Fibroblast of villous mesenchyme (primary cell): Measurements from ENCODE around the gene TRIM36. TPM values are rescaled to one million over a fixed set of nuclear protein-coding genes. Genes with fewer than 3 reads are reported as not detected.

Experiments
- DNase-seq: peaks from one replicate; pipeline ENCODE4 v3.0.0-alpha.2; 2010; ENCODE audit warnings: low read depth
- H3K4me3 ChIP-seq: 2 replicates; pipeline ENCODE4 v1.5.1; 2011; ENCODE audit warnings: low read depth, mild to moderate bottlenecking, low read length
- CTCF ChIP-seq: IDR thresholded peaks from 2 replicates; pipeline ENCODE4 v1.5.1; 2012; ENCODE audit warnings: low read depth, mild to moderate bottlenecking, low read length; ENCODE audit not compliant: insufficient read depth
- total RNA-seq: library from RNA; depleted of rRNA; stranded (reverse); fragments of >200 nt; gene quantifications from 2 replicates; pipeline ENCODE4 v1.2.3, GENCODE V29; 2012

The TRIM36 gene
- total RNA-seq, 1 donor, result 2.2 TPM

- no peak for DNase-seq
- no peak overlapping the region for H3K4me3 ChIP-seq
- TF ChIP-seq CTCF, result no peak
Measured at GRCh38 chr5:115192098-115192497, 22.4 kb upstream of the TRIM36 start.

- H3K4me3 ChIP-seq, result no peak overlapping the region
- DNase-seq, result no peak
- TF ChIP-seq CTCF, result no peak
Measured at GRCh38 chr5:115191474-115192031, 21.8 kb upstream of the TRIM36 start.

GRCh38 chr5:115190388-115190787 is 20.7 kb upstream of the TRIM36 start:
- no peak overlapping the region for H3K4me3 ChIP-seq
- TF ChIP-seq CTCF, result no peak
- no peak for DNase-seq

GRCh38 chr5:115189866-115190265 is 20.2 kb upstream of the TRIM36 start:
- no peak for TF ChIP-seq CTCF
- no peak overlapping the region for H3K4me3 ChIP-seq
- DNase-seq, result no peak

GRCh38 chr5:115186794-115187193 is 17.1 kb upstream of the TRIM36 start:
- no peak for DNase-seq
- H3K4me3 ChIP-seq, result no peak overlapping the region
- no peak for TF ChIP-seq CTCF

GRCh38 chr5:115184770-115185169 is 15.1 kb upstream of the TRIM36 start:
- TF ChIP-seq CTCF, result no peak
- peak; percentile 19 for DNase-seq
- H3K4me3 ChIP-seq, result no peak overlapping the region

GRCh38 chr5:115181757-115182156 is 12.0 kb upstream of the TRIM36 start:
- no peak for TF ChIP-seq CTCF
- DNase-seq, result no peak
- H3K4me3 ChIP-seq, result no peak overlapping the region
